AG08396 (cell line): Measurements from ENCODE around the gene SLC25A44.

ENCODE experiments used
- DNase-seq: peaks from one replicate; pipeline ENCODE4 v3.0.0; 2012; ENCODE audit warnings: low spot score, mixed read lengths

Gene SLC25A44

DNA sequence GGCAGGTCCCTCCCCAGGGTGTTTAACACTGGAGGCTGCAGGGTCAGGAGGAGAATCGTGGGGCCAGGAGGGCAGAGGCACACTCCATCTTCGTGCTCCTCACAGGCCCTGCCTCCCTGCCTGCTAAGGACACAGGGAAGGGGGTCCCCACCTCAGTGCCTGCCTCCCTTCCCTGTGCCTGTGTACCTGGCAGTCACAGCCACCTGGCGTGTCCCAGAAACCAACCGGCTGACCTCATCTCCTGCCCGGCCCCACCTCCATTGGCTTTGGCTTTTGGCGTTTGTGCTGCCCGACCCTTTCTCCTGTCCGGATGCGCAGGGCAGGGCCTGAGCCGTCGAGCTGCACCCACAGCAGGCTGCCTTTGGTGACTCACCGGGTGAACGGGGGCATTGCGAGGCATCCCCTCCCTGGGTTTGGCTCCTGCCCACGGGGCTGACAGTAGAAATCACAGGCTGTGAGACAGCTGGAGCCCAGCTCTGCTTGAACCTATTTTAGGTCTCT, 47.5 kb downstream of the SLC25A44 start:
- DNase-seq = peak; percentile 40

- DNase-seq = no peak
Measured at GRCh38 chr1:156241926-156242325, 48.0 kb downstream of the SLC25A44 start, which contains the start of gene BGLAP. Gene BGLAP (plus strand): TSS chr1:156242184. CDS start chr1:156242232, 48 bp downstream.

DNA sequence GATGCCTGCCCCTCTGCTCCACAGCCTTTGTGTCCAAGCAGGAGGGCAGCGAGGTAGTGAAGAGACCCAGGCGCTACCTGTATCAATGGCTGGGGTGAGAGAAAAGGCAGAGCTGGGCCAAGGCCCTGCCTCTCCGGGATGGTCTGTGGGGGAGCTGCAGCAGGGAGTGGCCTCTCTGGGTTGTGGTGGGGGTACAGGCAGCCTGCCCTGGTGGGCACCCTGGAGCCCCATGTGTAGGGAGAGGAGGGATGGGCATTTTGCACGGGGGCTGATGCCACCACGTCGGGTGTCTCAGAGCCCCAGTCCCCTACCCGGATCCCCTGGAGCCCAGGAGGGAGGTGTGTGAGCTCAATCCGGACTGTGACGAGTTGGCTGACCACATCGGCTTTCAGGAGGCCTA, 48.8 kb downstream of the SLC25A44 start:
- DNase-seq = no peak

DNA sequence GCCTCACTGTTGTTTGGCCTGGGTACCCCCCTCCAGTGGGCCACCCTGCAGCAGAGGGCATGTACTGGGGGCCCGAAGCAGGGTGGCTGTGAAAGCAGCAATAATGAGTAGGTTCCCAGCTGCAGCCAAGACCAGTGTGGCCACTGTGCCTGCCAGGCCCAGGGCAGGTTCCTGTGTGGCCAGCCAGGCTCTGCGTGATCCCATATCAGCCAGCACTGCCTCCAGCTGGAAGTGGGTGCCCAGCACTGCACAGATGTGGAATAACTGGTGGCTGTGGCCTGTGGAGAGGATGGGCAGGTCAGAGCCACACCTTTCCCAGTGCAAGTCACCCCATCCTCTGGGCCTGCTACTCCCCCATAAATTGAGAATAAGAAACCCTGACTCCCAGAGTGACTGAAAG, 50.2 kb downstream of the SLC25A44 start:
- DNase-seq = no peak

DNA sequence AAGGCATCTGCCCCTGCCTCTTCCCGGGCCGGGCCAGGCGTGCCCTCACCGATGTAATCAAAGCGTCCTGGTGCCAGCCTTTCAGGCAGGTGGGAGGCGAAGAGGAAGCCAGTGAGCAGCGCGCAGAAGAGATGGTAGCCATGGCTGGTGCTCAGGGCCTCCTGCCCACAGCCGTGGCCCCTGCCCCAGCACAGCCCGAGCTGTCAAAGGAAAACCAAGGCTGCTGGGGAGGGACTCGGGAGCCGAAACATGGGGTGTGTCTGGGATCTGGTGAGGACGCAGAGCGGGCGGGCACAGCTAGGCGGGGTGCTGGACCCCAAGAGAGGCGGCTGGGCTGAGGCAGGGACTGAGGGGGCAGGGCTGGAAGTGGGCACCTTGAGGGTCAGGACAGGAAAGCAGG, 50.8 kb downstream of the SLC25A44 start:
- no peak for DNase-seq

- DNase-seq = peak; percentile 57
Measured at GRCh38 chr1:156245451-156246232, 51.7 kb downstream of the SLC25A44 start.

- DNase-seq = no peak
Measured at GRCh38 chr1:156246241-156246780, 52.4 kb downstream of the SLC25A44 start.

DNA sequence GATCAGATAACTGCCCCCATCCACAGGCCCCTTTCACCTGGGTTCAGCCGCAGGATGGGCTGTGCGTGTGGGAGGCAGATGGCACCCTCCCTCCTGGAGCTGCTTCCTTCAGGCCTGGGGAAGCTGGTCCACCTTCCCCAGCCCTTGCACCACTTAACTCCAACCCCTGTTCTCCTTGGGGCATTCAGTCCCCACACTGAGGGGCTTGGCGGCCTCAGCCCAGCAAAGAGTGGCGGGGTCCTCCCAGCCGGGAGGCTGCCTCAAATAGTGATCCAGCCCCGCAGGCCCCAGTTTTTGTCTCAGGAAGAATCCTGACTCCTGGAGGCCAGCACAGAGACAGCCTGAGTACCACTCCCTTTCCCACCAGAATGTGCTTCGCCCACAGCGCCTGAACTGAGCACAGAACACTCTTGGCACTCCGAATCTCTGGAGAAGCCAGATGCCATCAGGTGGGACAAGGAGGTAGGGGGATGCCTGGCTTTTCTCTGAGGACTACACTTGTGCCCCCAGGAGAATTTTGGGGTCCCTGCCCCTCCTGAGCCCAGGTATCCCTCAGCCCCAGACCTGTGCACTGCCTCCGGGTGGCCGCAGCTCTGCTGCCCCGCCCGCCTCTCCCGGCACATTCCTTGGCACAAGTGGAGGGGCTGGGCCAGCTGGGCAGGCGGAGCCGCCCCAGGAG, 53.0 kb downstream of the SLC25A44 start:
- peak; percentile 25 for DNase-seq

GRCh38 chr1:156247460-156248322, 53.8 kb downstream of the SLC25A44 start, which contains the start of gene PAQR6:
Gene PAQR6 (minus strand): TSS chr1:156248056. CDS start chr1:156246731, 1,325 bp downstream.
- DNase-seq = no peak

- no peak for DNase-seq
Measured at GRCh38 chr1:156248323-156248683, 54.4 kb downstream of the SLC25A44 start.

DNA sequence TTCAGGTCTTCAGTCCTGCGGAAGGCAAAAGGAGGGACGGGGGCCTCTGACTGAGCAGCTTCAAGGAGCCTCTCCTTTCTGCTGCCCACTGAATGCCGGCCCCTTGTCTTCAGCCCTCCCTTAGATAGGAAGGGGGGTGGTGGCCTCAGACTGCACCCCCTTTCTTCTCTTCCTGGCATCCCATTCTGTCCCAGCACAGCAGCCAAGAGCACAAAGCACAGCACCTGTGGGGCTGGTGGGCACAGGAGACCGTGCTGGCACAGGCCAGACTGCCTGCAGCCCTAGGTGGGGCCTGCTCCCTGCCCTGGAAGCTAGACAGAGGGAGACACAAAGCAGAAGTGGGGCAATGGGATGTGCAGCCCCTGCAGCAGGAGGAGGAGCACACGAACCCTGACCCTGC, 55.7 kb downstream of the SLC25A44 start:
- no peak for DNase-seq

DNA sequence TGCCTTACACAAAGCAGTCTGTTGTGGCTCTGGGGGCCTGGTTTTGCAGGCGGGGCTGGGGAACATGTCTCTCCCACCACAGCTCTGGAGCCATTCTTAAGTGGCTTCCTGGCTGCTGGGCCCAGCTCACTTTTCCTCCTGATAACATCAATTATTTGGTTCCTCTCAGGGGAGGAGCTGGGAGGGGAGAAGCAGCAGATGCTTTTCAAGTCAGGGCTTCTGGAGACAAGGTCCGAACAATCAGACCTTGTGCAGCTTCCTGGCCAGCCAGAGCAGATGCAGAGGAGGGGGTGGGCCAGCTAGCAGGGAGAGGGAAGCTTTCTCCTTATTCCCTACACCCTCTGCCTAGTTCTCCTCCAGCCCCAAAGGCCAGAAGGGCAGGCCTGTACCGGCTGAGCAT, 57.6 kb downstream of the SLC25A44 start:
- no peak for DNase-seq

GRCh38 chr1:156253634-156254033, 59.7 kb downstream of the SLC25A44 start:
- no peak for DNase-seq

DNA sequence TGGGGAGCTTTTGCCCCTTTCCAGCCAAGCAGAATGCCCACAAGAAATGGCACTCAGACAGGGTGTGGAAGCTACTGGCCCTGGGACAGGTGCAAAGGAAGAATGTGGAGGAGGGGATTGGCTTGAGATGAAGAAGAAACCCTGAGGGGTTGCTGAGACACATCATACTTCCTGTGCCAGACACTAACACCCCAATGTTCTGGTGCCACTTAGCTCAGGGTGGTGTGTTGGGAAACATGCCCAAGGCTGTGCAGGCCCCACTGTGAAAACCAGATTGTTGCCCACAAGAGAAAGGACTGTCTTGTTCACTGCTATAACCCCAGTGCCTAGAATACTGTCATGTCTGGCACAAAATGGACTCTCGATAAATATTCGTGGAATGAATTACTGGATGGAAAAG, 63.8 kb downstream of the SLC25A44 start:
- no peak for DNase-seq

- DNase-seq = no peak
Measured at GRCh38 chr1:156258859-156259258, 65.0 kb downstream of the SLC25A44 start.

- no peak for DNase-seq
Measured at GRCh38 chr1:156259805-156260204, 65.9 kb downstream of the SLC25A44 start.

DNA sequence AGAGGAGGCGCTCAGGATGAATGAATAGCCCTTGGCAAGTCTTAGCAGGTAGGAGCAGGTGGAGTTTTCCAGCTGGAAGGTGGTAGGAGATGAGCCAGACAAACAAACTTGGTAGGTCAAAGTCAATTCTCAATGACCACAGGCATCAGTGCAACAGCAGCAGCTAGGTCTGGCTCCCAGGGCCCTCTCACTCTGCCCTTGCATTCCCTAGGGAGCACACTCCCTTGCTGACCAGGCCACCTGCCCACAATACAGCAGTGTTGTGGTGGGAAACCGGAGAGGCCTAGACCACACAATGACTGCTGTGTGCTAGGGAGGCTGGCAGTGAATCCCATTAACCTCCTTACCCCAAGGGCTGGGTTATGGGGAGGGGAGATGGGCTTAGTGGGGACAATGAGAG, 67.0 kb downstream of the SLC25A44 start:
- no peak for DNase-seq
